ENCODE measurements around the gene SSC5D.

GRCh38 chr19:55479045-55479444, 9.2 kb upstream of the SSC5D start:
- TF ChIP-seq, protein P1, sequence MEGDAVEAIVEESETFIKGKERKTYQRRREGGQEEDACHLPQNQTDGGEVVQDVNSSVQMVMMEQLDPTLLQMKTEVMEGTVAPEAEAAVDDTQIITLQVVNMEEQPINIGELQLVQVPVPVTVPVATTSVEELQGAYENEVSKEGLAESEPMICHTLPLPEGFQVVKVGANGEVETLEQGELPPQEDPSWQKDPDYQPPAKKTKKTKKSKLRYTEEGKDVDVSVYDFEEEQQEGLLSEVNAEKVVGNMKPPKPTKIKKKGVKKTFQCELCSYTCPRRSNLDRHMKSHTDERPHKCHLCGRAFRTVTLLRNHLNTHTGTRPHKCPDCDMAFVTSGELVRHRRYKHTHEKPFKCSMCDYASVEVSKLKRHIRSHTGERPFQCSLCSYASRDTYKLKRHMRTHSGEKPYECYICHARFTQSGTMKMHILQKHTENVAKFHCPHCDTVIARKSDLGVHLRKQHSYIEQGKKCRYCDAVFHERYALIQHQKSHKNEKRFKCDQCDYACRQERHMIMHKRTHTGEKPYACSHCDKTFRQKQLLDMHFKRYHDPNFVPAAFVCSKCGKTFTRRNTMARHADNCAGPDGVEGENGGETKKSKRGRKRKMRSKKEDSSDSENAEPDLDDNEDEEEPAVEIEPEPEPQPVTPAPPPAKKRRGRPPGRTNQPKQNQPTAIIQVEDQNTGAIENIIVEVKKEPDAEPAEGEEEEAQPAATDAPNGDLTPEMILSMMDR (IDR thresholded peaks at IDR 0.05), result no peak
- TF ChIP-seq POLR2A (IDR thresholded peaks at IDR 0.05), result no peak

Data from uterus (tissue), 2 donors.